Midbrain (tissue), 1 donor: ENCODE results near the gene TMEM94.

ENCODE experiments used
- DNase-seq: peaks from one replicate; lab custom pipeline; 2025; lab: John Stamatoyannopoulos, UW

The TMEM94 gene

DNA sequence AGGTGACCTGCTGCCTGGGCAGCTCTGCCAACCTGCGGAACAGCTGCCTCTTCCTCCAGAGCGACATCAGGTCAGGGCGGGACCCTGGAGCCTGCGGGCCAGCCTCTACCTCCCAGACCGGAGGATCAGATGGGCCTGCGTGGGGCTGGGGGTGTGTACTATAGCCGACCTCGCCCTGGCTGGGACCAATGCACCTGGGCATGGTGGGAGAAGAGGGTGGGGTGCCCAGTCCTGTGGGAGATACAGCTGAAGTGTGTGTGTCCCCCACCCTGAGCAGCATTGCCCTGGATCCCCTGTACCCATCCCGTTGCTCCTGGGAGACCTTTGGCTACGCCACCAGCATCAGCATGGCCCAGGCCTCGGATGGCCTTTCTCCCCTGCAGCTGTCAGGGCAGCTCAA, 39.6 kb downstream of the TMEM94 start:
- no peak for DNase-seq

DNA sequence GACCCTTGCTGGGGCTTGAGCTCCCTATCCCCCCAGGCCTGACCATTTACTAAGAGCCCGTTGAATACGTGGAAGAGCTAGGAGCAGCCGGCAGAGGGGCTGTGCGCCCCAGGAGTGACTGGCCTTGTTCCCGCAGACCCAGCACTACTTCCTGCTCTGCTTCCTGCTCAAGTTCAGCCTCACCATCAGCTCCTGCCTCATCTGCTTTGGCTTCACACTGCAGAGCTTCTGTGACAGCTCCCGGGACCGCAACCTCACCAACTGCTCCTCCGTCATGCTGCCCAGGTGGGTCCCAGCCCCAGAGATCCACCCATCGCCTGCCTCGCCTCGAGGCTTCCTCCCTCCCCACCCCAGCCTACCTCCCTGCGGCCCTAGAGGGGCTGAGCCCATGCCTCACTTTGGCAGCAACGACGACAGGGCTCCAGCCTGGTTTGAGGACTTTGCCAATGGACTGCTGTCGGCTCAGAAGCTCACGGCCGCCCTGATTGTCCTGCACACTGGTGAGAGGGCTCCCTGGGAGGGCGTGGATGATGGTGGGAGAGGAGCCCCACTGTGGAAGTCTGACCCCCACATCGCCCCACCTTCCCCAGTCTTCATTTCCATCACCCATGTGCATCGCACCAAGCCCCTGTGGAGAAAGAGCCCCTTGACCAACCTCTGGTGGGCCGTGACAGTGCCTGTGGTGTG, 41.7 kb downstream of the TMEM94 start:
- no peak for DNase-seq

- DNase-seq: no peak
These were observed 42.3 kb downstream of the TMEM94 start for GRCh38 chr17:75498726-75499213.

DNA sequence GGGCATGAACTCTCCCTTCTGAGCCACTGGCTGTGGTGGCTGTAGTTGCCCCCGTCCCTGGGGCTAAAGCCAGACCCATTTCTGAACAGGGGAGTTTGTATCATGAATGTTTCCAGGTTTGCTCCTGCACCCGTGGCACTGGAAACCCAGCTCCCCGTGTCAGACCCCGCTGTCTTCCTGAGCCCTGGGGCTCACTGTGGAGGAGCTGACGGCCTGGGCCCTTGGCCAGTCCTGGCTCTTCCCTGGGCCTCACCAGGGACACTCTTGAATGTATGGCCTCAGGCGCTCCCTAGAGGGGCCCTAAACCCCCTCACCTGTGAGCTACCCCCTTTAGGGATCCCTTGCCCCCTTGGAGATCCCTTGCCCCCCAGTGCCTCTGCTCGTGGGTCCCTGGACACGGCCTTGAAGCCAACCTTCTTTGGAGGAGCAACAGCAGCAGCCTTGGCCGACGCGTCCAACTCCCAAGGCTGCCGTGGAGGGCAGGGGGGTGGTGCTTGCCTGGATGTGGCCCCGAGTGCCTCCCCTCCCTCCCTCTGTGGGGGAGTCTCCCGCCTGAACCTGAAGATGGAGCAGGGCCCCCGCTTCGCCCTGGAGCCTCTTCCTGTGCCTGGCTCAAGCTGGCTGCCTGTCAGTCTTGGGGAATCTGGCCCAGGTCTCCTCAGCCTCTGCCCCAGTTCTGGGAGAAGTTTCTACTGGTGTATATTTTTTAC, 43.0 kb downstream of the TMEM94 start:
- no peak for DNase-seq

- no peak for DNase-seq
These were observed 44.2 kb downstream of the TMEM94 start for GRCh38 chr17:75500419-75501216.

DNA sequence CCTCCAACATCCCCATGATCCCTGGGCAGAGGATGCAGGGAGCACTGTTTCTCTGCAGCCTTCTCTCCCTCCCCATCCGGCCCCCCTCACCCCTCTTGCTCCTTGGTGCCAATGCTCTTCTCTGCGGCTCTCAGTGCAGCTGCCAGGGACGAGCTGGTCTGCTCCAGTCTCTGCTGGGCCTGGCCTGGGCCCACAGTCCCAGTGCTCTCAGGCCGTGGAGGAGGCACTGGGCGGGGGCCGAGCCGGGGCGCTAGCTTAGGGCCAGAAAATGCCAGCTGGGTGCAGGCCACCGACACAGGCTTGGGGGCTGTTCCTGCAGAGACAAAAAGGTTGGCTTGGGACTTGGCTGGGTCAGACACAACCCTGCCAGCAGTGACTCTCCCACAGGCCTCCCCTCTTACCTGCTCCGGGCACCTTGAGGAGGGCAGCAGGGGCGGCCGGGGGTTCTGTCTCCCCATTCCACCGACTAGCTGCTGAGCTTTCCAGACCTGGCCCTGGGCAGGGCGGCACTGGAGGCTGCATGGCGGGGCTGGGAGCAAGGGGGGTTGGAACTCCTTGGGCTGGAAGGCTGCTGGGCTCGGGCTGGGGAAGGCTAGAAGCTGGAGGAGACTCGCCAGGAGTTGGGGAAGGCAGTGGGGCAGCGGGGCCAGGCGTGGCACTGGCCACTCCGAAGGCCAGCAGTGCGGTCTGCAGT, 45.1 kb downstream of the TMEM94 start:
- peak; percentile 88 for DNase-seq

GRCh38 chr17:75502072-75502720, 45.8 kb downstream of the TMEM94 start:
- no peak for DNase-seq

- no peak for DNase-seq
These were observed 46.4 kb downstream of the TMEM94 start for GRCh38 chr17:75502721-75503329.

DNA sequence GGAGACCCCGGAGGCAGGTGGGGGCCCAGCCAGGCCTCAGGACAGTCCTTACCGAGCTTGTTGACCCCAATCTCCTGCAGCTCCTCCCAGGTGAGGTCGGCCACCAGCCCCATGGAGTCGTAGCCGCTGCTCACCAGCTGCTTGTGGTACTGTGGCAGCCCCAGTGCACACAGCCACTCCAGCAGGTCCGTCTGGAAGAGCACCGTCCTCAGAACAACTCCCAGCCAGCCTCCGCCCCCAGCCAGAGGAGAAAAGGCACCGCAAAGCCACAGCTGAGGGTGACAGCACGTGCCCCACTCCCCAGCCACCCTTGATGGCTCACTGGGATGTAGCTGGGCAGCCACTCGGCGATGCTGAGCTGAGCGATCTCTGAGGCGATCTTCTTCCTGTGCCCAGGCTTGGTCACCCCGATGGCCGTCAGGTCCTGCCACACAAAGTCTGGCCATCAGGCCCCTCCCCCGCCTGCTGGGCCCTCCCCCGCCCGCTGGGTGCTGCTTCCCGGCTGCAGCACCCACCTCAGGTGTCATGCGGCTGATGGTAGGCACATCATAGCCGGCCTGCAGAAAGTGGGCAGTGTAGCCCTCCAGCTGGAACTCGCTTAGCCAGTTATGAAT, 47.0 kb downstream of the TMEM94 start:
- no peak for DNase-seq

DNA sequence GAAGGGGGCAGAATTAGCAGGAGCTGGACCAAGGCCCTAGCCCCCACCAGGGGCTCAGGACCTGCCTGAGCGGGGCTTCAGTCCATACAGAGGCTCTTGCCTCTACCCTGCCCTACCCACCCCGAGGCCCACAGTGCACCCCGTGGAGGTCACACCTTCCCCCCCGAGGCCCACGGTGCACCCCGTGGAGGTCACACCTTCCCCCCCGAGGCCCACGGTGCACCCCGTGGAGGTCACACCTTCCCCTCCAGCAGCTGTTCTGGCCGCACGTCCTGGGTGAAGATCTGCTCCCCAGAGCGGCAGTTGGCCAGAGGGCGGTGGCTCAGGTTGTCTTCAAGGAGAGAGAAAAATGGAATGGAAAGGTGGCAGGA, 47.5 kb downstream of the TMEM94 start:
- no peak for DNase-seq

GRCh38 chr17:75504347-75505151, 48.1 kb downstream of the TMEM94 start:
- no peak for DNase-seq

DNA sequence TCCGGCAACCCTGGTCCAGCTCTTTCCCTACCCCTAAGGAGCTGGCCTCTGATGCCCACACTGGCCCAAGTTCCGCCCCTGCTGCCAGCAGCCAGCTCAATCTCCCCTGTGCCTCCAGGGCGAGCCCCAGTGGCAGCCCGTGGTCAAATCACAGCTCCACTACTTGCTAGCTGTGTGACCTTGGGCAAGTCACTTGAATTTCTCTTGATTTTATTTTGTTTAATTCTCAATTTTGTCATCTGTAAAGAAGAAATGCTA, 48.6 kb downstream of the TMEM94 start:
- DNase-seq: no peak

DNA sequence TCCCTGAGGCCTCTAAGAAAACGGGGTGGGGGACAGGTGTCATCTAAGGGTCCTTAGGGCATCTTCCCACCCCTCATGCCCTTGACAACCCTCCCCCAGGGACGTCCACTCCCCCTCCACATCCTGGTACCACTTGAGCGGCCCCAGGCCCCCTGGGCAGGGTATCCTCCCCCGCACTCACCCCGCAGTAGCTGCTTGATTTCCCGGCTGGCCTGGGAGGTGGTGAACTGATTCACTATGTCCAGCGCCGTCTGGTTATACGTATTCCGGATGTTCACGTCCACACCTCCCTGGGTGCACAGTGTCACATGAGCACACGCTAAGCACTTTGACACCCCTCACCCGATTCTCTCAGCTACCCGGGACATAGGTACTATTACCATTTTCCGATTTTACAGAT, 49.2 kb downstream of the TMEM94 start:
- DNase-seq: no peak

- DNase-seq: no peak
These were observed 49.7 kb downstream of the TMEM94 start for GRCh38 chr17:75506134-75506533.

DNA sequence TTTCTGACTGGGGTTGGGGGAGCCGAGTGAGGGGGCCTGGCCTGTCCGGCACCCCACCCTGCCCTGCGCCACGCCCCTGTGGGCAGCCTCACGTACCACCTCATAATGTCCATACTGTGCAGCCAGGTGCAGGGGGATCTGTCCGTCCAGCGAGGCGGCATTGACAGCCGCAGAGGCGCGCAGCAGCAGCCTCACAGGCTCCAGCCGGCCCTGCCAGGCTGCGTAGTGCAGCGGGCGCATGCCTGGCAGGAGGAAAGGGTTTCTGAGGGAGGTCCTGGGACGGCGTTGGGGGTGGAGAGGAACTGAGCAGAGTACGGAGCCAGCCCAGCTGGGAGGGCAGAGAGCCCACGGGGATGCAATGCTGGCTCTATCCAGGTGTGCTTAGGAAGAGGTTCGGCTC, 50.5 kb downstream of the TMEM94 start:
- DNase-seq: no peak

DNA sequence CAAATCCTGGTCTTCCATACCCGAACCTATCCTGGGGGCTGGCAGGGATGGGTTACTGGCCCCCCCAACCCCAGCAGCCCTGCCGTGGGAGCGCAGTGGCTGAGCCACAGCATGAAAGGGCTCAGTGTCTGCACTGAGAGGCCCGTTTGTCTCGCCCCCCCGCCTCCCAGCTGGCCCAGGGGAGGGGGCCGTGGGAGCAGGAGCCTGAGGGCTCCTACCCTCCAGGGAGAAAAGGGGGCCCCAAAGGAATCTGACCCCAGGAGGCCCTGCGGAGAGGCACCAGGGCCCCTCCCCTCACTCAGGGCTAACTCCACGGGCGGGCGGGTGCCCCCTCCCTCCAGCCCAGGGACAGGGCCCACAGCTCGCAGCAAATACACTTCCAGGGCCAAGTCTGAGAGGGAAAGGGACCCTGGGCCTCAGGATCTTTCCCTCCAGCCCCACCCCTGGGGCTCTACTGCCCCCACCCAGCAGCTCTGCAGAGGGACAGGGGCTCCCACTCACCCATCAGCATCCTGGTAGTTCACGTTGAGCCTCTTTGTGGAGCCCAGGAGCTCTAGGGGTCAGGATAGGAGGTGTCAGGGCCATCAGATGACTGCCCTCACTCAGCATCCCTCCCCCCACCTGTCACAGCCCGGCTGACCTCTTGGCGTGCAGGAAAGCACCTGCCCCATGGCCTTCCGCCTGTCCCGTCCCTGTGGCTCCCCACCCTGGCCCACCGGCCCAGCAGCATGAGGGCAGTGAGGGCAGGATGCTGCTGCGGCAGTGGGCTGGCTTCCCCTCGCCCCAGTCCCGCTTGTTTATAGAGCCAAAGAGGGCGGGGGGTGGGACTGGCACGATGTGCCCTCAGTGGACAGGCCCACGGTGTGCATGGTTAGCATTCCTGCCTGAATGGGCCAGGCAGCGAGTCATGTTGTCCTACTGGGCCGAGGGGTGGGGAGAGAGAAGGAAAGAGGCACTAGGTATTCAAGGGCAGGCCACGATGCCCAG, 51.6 kb downstream of the TMEM94 start:
- peak; percentile 87 for DNase-seq

DNA sequence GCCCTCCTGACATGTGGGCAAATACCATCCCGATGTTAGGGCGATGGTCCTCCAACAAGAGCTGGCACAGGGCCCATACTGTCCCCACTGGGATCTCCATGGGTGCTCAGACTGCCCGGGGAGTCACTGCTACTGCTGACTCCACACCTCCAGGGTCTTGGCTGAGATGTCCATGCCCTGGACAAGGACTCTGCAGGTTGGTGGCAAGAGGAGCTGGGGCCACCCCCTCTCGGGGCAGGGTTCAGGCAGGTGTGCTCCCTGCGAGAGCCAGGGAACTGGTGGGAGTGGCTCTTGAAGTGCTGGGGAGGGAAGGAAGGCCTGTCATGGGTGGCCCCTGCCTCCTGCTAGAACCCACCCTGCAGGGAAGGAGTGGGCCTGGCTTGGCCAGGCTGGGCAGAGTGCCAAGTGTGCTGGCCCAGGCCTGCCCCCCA, 52.5 kb downstream of the TMEM94 start:
- no peak for DNase-seq

DNA sequence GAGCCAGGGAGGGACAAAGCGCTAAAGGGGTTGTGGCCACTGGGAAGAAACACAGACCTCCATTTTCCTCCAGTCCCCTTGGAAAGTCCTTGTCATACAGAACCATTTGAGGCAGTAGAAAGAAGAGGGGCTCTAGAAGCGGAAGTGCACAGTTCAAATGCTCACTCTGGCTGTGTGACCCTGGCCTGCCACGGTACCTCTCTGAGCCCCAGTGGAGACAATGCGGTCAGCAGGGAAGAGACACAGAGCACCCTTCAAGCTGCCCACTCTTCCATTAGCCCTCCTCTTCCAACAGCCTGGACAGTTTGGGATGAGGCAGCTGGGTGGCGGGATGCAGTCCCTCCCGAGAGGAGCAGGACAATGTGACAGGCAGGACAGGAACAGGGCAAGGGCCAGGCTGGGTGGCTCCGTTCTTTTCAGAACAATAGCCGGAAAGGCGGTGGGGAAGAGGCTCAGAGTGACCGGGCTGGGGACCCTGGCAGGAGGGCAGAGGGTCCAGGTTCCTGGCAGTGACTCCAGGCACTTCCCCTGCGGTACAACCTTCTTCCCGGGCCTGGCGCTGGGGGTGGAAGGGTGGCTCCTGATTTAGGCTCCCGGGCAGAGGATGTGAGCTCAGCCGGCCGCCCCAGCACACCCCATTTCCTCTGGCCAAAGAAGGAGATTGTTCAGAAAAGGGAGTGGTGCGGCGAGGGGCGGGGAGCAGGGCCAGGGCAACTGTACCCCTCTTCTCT, 53.3 kb downstream of the TMEM94 start:
- DNase-seq: no peak
